ENCODE results near the gene DYNC1LI1.
"Not testable (repeated sequence)": the region's sequence is repeated elsewhere in the genome, so short reads cannot be mapped to it uniquely, and the experiment has no call there.

Gene DYNC1LI1

DNA sequence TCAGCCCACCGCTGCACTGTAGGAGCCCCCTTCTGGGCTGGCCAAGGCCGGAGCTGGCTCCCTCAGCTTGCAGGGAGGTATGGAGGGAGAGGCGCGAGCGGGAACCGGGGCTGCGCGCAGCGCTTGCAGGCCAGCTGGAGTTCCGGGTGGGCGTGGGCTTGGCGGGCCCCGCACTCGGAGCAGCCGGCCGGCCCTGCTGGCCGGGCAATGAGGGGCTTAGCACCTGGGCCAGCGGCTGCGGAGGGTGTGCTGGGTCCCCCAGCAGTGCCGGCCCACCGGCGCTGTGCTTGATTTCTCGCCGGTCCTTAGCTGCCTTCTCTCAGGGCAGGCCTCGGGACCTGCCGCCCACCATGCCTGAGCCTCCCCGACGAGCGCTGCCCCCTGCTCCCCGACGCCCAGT is 8.0 kb upstream of the DYNC1LI1 start:
- DNase-seq = not testable (repeated sequence)

DNA sequence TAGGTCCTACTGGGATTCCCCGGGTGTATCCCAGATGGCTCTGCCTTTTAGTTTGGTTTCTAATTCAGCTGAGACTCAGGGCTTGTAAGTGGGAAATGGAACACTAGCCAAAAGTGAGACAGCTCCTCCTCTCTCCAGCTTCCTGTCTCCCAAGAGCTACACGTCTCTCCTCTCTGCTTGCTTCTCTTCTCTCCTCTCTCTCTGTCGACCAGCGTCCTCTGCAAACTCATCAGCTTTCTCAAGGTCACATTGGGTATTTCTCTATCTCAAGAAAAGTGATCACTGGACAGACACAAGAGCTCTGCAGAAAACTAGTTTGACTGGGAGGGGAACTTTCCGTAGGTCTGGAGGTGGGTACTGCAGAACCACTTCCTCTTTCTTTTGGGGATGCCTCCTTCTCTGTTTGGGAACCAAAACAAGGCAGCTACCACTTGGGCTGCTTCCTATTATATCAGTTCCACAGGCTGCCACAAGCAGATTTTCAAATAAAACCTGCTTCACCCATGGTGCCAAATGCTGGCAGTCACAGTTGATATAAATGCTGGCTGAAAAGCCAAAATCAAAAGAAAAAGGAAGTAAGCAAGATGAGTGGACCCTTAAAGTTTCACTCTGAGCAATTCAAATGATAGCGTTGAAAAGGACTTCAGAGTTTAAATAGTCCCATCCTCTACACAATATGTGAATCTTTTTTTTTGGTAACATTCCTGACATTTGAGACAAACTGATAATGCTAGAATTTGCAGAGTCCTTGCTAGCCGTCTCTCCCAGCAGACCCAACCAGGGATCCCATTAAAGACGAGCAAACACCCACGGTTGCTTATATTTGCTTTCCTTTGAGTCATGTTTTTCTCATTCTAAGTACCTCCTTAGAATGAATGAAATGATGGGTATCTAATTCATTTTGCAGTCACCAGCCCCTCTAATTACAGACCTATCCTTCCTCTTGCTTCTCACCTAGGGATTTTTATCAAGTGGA is 7.2 kb upstream of the DYNC1LI1 start:
- no peak for DNase-seq

DNA sequence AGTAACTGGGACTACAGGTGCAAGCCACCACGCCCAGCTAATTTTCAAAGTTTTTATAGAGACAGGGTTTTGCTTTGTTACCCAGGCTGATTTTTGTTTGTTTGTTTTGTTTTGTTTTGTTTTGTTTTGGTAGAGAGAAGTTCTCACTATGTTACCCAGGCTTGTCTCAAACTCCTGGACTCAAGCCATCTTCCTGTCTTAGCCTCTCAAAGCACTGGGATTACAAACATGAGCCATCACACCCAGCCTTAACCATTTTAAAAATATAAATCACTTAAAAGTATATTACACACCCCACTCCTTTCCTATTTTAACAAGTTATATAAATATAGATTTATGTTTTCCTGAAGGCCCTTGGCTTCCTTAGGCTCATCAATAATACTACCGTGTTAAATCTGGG is 6.5 kb upstream of the DYNC1LI1 start:
- DNase-seq = no peak

DNA sequence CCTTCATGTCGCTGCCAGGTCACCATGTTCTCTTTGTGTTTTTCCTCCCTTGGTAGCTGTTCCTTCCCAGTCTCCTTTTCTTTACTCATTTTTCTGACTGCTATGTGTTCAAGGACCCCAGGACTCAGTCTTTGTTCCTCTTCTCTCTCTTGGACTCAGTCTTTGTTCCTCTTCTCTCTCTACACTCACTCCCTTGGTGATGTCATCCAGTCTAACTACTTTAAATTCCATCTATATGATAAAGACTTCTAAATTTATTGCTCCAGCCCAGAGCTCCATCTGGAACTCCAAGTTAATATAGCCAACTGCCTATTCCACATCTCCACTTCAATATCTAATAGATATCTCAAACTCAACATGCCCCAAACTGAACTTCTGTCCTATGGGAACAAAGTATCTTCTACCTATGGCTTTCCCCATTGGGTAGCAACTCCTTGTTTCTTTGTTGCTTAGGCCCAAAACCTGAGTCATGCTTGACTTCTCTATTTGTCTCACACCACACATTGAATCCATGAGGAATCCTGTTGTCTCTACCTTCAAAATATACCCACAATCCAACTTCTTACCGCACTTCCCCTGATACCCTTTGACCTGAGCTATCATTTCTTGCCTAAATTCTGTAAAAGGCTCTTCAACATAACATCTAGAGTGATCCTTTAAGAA is 4.9 kb upstream of the DYNC1LI1 start:
- no peak for DNase-seq

DNA sequence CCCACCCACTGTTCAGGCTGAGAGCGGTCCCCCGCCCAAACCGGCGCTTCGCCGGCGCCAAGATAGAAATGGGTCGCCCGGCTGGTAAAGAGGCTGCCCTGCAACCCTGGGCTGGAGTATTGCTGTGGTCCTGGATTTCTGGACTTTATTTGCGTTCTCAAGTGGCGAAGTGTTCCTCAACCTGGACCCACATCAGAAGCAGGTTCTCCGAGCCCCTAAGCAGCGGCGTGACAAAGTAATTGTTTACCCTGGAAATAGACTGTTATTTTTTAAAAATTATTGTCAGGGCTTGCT is 481 bp upstream of the DYNC1LI1 start:
- no peak for DNase-seq

DNA sequence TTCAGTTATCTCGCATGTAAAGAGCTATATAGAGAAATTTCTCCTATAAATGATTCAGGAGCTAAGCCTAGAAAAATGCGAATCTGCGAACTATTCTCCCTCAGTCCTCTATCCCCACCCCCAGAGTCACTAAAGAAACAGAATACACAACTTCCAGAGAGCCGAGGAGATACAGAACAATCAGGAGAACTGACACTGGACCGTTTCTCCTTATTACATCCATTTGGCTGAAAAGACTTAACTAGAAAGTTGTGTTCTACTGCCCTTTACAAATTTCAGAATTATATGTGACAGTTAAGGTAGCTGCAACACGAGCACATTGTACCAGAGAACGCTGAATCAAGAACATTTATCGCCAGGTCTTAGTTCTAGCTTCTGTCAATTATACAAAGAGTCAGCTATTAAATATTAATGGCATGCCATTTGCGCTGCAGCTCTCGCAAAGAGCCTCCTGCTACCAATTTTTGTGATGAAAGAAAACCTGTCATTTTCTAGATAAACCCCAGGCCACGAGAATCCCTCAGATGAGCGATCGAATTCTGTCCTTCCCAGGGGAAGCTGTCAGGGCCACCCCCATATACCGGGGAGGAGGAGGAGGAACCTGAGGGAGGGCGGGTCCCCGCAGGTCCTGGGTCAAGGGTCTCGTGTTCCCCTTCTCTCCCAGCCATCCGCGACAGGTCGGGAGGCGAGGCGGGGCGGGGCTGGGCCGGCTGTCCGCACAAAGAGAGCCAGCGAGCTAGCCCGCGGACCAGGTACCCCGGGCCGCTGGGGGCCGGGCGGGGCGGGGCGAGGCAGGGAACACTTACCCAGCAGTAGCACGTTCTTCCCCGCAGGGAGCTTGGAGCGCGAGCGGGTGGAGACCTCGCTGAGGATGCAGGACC is 878 bp downstream of the DYNC1LI1 start:
- DNase-seq = no peak

DNA sequence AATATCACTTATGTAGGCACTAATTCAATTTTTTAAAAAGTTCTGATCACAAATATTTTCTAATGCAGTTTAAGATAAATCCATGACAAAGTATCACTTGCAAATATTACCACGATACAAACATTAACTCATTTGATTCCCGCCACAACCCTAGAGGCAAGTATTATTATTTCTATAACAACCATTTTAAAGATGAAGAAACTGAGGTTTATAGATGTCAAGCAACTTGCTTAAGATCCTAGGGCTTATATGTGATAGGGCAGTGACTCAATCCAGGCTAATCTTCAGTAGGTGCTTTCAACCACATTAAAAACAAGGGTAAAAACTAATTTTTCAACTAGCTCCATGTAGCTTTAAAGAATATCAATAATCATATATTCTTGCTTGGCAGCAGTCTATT is 1.7 kb downstream of the DYNC1LI1 start:
- no peak for DNase-seq

DNA sequence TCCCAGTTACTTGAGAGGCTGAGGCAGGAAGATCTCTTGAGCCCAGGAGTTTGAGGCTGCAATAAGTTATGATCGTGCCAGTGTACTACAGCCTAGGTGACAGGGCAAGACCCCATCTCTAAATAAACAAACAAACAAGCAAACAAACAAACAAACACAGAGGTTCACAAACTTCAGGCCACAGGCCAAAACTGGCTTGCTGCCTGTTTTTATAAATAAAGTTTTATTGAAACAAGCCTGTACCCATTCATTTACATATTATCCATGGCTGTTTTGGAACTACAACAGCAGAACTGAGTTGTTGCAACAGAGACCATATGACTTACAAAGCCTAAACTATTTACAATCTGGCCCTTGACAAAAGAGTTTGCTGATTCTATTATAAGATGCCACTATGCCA is 6.5 kb downstream of the DYNC1LI1 start:
- DNase-seq = no peak

DNA sequence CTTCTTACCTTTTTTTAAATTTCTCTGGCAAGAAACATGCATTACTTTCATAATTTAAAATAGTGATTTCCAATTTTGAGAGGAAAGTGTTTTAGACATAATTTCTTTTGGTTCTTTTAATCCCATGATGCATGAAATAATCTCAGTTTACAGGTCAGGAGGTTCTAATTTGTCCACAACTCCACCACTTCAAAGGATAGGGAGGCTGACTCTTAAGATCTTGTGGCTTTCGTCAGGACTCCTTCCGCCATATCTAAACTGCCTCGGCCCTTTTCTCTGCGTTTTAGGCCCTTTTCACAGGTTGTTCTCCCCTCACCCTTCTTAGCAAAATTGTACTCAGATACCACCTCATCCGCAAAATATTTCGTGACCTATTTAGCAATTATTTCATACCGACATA is 8.0 kb downstream of the DYNC1LI1 start:
- no peak for DNase-seq

DNA sequence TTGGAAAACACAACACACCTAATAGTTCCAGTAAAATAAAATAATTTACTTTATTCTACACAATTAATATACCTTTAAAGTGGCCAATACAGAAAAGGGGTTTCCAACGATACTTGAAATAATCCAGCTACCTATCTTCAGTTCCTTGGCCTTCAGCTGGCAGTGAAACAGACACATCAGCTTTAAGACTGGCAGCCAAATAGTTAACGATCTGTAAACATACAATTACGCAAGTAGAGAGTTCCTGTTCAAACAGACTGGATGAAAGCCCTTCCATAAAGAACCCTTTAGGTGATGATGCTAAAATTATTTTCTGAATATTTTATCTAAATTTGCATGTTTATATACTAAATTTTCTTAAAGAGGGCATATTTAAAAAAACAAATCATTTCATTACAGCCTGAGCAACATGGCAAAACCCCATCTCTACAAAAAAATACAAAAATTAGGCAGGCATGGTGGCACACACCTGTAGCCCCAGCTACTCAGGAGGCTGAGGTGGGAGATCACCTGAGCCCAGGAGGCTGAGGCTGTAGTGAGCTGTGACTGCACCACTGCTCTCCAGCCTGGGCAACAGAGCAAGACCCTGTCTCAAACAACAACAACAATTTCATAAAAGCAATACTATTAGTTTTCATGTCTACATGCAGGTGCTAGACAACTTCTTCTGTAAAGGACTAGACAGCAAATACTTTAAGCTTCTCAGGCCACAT is 12.9 kb downstream of the DYNC1LI1 start:
- DNase-seq = no peak

DNA sequence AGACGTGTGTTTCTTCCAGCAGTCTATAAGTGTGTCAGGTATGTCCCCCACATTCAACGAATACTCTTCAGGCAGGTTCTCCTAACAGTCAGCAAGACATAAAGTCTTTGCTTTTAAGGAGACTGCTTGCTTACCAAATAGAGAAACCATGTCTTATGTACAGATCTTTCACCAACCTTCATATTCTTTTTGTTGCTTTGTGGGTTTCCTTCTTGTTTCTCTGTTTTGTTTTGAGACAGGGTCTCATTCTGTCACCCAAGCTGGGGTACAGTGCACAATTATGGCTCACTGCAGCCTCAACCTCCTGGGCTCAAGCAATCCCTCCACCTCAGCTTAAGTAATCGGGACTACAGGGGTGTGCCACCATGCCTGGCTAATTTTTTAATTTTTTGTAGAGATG is 14.3 kb downstream of the DYNC1LI1 start:
- no peak for DNase-seq

DNA sequence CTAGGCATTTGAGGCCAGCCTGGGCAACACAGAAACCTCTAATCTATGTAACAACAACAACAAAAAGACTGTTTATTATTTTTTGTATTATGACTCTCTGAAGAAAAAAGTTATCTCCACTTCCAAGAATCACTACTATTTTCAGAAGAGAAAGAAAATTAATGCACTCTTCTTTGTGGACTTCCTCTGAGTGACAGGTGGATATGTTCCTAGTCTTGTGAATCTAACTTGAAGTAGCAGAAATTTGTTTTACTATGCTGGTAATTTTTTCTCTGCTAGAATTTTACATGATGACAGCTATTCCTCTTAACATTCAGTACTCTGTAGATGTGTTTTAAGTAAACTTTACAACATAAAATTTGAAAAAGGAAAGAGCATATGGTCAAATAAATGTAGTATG is 16.7 kb downstream of the DYNC1LI1 start:
- no peak for DNase-seq

DNA sequence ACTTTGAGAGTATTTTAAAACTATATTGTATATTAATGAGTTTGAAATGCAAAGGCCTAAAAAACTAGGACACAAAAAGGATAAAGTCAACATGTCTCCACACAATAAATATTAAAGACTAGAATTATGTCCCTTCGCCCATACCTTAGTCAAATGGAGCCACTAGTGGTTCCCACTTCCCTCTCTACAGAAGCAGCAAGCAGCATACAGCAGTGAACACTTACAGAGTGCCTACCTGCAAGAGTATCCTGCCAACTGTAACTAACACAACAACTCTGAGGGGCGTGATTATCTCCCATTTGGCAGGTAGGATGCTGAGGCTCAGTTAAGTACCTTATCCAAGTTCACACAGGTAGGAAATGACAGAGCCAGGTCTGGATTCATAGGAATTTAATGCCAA is 17.2 kb downstream of the DYNC1LI1 start:
- DNase-seq = no peak

DNA sequence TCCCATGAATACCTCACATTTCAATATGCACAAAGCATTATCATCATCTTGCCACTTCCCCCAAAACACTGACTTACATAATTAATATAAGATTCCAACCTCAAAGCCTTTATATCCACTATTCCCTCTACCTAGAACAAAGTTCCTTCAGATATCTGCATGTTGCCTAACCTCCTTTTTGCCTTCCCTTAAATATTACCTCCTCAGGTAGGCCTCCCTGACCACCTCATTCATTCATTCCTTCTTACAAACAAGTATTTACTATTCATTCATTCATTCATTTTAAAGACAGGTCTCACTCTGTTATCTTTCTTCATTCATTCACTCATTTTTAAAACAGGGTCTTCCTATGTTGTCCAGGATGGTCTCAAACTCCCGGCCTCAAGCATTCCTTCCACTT is 18.6 kb downstream of the DYNC1LI1 start:
- DNase-seq = no peak

DNA sequence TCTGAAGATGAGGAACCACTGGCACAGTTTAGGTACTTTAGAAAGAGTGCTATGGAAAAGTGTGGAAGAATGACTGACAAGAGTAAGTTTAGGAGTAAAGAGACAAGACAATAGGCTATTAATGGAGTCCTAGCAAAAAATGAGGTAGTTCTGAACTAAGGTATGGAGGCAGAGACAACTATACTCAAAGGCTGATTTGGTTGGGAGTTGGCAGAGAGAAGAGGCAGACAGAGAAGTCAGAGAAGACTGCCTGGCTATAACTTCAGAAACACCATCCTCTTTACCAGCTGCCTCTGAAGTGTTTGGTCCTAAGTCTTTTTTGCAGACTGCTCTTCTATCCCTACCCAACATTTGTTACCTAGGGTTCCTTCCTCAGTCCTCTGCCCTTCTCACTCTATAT is 19.2 kb downstream of the DYNC1LI1 start:
- DNase-seq = no peak

DNA sequence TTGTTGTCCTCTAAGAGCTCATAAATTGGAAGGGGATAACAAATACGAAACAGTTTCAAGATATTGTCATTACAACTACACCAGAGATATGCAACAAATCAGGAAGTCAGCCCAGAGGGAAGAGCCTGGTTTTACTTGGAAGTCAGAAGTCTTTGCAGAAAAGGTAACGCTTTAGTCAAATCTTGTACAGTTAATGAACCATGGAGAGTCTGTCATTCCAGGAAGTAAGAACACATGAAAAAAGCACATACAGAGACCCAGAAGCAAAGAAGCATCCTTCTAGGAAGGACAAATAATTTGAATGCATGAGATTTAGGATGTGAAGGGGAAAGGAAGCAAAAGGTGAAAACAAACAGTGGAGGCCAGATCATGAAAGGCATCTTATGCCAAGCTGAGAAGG is 19.6 kb downstream of the DYNC1LI1 start:
- no peak for DNase-seq

DNA sequence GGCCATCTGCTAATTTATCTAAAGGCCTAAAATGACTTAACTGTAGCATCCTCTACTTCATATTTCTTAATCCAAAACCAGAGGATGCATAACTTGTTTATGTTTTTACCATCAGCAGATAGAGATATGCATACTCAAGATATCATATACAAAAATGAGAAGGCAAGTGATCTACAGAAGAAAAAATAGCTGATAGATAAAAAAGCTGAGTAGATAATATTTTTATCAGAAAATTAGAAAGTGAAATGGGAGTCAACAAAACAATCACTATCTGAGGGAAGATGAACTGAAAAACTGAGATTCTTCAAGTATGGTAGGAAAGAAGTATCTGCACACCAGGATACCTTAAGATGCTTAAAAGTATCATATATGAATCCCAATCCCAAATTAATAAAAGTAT is 25.4 kb downstream of the DYNC1LI1 start:
- DNase-seq = no peak

DNA sequence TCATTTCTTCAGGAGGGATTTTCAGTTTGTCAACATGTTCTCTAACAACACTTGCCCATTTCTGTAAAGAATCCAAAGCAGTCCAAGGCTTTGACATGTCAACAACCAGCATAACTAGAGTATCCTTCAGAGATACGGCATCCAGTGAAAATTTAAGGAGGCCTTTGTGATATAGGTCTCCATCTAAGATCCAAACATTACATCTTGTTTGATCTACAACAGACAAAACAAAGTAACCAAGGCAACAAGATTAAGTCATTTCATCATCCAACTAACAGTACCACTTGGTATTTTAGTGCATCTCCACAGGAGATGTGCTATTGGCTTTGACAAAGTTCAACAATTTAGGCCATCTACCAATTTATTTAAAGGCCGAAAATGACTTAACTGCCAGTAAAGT is 25.8 kb downstream of the DYNC1LI1 start:
- DNase-seq = no peak

DNA sequence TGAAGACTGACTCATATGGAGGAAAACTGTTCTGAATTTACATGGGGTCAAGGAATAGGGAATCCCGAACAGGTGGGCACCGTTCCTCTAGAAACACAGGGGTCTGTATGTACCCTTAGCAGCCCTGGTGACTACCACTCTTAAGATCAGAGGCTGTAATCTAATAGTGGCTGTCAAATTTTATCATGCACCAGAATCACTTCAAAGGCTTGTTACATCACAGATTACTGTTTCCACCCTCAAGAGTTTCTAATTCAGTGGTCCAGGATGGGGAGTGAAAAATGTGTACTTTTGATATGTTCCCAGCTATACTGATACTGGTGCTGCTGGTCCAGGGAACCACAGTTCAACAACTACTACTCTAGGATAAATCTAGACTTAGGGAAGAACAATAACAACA is 27.9 kb downstream of the DYNC1LI1 start:
- DNase-seq = no peak

DNA sequence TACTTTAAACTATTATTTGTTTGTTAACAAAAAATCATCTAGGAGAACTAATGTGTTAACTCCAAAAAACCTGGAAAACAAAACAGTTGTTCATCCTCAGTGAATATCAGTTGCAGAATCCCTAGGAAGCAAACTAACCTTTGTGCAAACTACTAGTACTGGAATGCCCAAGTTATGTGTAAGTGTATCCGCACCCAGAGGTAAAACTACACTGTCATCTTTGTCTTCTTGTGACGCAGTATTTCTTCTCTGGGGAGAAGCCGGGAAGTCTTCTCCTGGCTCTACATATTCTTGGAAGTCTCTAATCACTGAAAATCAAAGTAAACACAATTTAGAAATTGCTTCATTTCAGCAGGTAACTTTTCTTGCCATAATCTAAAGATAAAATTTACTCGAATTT is 29.8 kb downstream of the DYNC1LI1 start:
- no peak for DNase-seq

DNA sequence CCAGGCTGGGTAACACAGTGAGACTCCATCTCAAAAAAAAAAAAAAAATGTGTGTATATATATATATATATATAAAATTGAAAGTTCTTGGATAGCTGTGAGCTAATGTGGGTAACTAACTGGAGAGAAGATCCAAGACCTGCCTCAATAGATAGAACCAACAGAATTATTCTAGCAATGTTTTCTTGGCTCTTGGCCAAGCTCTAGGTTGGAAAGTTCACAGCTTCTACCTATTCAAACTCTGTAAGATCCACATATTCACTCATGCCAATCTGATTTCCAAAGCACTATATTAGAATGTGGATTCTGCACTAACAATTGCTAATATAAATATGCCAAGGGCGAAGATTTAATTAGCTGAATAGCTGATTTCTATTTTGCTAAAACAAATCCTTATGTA is 38.2 kb downstream of the DYNC1LI1 start:
- no peak for DNase-seq

DNA sequence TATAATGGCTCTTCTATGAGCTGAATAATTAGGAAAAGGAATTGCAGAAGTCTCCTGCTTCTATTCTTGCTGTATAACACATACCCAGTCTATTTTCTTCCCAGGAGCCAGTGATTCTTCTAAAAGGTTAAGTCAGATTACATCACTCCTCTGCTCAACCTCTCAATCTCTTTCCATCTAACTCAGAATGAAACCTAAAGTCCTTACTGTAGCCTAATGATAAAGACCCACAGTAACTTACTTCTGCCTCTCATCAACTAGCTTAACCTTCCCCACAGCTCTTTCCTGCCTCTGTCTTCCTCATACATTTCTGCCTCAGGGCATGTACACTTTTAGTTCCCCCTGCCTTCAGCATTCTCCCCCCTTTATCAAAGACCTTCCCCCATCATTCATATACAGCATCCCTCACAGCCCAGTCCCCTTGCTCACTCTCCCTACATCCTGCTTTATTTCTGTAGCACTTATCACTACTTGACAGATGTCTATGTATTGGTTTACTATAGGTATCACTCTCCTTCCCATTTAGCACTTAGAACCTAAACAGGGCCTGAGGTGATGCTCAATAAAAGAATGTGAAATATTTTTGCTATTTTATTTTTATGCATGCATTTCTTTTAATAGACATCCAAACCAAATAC is 39.5 kb downstream of the DYNC1LI1 start:
- no peak for DNase-seq

DNA sequence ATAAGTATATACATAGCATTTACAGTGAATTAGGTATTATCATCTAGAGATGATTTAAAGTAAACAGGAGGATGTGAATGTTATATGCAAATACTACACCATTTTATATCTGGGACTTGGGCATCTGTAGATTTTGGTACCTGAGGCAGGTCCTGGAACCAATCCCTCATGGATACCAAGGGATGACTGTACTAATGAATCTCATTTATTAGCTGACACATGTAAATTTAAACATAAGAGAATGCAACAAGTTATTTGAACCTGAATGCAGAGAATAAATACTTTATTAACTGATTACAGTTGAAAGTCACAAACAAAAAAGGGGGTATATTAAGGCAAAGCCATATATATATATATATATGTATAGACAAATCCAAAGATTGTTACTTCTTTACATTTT is 44.9 kb downstream of the DYNC1LI1 start:
- no peak for DNase-seq

All from activated T-cell treated with anti-CD3 and anti-CD28 coated beads, Interleukin-2, amount 50 U/mL, for 1 hour (primary cell).